ENCODE results near the gene FXYD7. TPM values are rescaled to one million over a fixed set of nuclear protein-coding genes. Genes with fewer than 3 reads are reported as not detected.

FXYD7 gene
- total RNA-seq, 4 donors from 2014 or later: 0.83 to 3.7 TPM; not detected in 2

GRCh38 chr19:35178701-35179100, 35.6 kb downstream of the FXYD7 start:
- no peaks in the 10 kb centered on the region for H3K9me3 ChIP-seq
- DNase-seq: peak in 1 of 2 donors; percentile 19
- intact Hi-C loops (cut with DNase I; ENCODE audit: low total_unique reads): no loop called here
- no peak overlapping the region for H3K27ac ChIP-seq
- no peak overlapping the region for H3K4me3 ChIP-seq
- TF ChIP-seq CTCF (IDR thresholded peaks at IDR 0.05): no peak
- no peak for TF ChIP-seq POLR2A (IDR thresholded peaks at IDR 0.05)
- no peaks in the 10 kb centered on the region for H3K4me1 ChIP-seq
- H3K27me3 ChIP-seq: no peaks in the 10 kb centered on the region
- no peaks in the 10 kb centered on the region for H3K36me3 ChIP-seq

DNA sequence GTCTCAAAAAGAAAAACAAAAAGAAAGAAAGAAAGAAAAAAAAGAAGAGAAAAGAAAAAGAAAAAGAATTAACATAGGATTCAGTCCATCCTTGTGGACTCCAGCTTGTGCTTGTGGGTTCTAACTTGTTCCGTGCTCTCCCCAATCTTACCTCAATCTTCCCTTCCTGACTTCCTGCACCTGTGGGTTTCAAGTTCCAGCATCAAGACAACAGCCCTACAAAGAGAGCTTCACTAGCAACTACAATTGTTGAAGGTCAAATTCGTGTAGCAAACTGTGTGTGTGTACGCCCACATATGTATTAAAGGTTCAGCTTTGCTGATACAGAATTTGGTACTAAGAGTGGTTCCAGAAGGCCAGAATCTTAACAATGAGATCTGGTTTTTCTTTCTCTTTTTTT, 36.8 kb downstream of the FXYD7 start:
- H3K27me3 ChIP-seq: no peaks in the 10 kb centered on the region
- H3K4me1 ChIP-seq: no peaks in the 10 kb centered on the region
- no peaks in the 10 kb centered on the region for H3K36me3 ChIP-seq
- H3K27ac ChIP-seq: no peak overlapping the region
- intact Hi-C loops (cut with DNase I; ENCODE audit: low total_unique reads): no loop called here
- no peak for DNase-seq
- TF ChIP-seq POLR2A (IDR thresholded peaks at IDR 0.05): no peak
- TF ChIP-seq CTCF (IDR thresholded peaks at IDR 0.05): no peak
- no peak overlapping the region for H3K4me3 ChIP-seq
- no peaks in the 10 kb centered on the region for H3K9me3 ChIP-seq

- no peaks in the 10 kb centered on the region for H3K27me3 ChIP-seq
- intact Hi-C loops (cut with DNase I; ENCODE audit: low total_unique reads): no loop called here
Measured at GRCh38 chr19:35181387-35181786, 38.3 kb downstream of the FXYD7 start.

GRCh38 chr19:35184267-35184666, 41.2 kb downstream of the FXYD7 start:
- H3K27me3 ChIP-seq: no peaks in the 10 kb centered on the region
- H3K27ac ChIP-seq: no peak overlapping the region
- intact Hi-C loops (cut with DNase I; ENCODE audit: low total_unique reads): no loop called here
- DNase-seq: no peak
- TF ChIP-seq CTCF (IDR thresholded peaks at IDR 0.05): no peak
- no peak for TF ChIP-seq POLR2A (IDR thresholded peaks at IDR 0.05)
- H3K36me3 ChIP-seq: no peaks in the 10 kb centered on the region
- no peaks in the 10 kb centered on the region for H3K9me3 ChIP-seq
- H3K4me3 ChIP-seq: no peak overlapping the region
- no peaks in the 10 kb centered on the region for H3K4me1 ChIP-seq

More at GRCh38 chr19:35181387-35181786, 38.3 kb downstream of the FXYD7 start:
- Histone ChIP-seq H3K4me1 (no peaks in the 10 kb centered on the region), H3K9me3 (no peaks in the 10 kb centered on the region), H3K27ac (no peak overlapping the region), H3K4me3 (no peak overlapping the region), H3K36me3 (no peaks in the 10 kb centered on the region)
- TF ChIP-seq CTCF (IDR thresholded peaks at IDR 0.05) (no peak), POLR2A (IDR thresholded peaks at IDR 0.05) (no peak)
- no peak for DNase-seq

GRCh38 chr19:35184884-35185283, 41.8 kb downstream of the FXYD7 start:
- H3K36me3 ChIP-seq: no peaks in the 10 kb centered on the region
- no peaks in the 10 kb centered on the region for H3K27me3 ChIP-seq
- H3K4me3 ChIP-seq: no peak overlapping the region
- intact Hi-C loops (cut with DNase I; ENCODE audit: low total_unique reads): no loop called here
- H3K27ac ChIP-seq: no peak overlapping the region
- DNase-seq: no peak
- H3K9me3 ChIP-seq: no peaks in the 10 kb centered on the region
- no peaks in the 10 kb centered on the region for H3K4me1 ChIP-seq
- TF ChIP-seq CTCF (IDR thresholded peaks at IDR 0.05) (no peak), POLR2A (IDR thresholded peaks at IDR 0.05) (no peak)
